Gastroesophageal sphincter (tissue), 2 donors: Measurements from ENCODE around the gene RAB28.

Experiments used
- POLR2A ChIP-seq, 2 donors: fragments of 450-650 bp; IDR thresholded peaks; one replicate each; pipeline ENCODE4 v1.6.1; 2017; ENCODE audit warnings: antibody characterized with exemption in 2 of 2, mild to moderate bottlenecking in 2 of 2, moderate library complexity in 1 of 2
- POLR2AphosphoS5 ChIP-seq: sonication (generic); formaldehyde crosslinking; IDR thresholded peaks from one replicate; pipeline ENCODE4 v1.6.1; 2017; ENCODE audit warnings: antibody characterized with exemption

DNA sequence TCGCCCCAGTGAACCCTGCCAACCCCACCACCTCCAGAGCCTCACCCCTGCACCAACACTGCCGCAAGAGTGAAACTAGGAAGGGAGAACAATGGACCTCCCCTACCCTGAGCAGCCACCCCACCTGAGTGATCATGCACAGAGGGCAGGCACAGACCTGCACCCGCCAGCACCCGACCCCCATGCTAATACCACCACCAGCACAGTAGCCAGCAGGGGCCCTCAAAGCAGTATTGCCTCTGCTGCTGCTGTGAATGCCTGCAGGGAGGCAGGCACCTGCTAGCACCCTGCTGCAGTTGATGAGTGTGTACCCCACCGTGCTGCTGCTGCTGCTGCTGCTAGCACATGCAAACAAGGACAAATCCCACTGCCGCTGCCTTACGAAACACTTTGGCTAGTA is 100.1 kb downstream of the RAB28 start:
- TF ChIP-seq POLR2AphosphoS5 (no peak), POLR2A (IDR thresholded peaks at IDR 0.05) (no peak)
